ENCODE measurements around the gene RABGAP1L.

RABGAP1L gene

GRCh38 chr1:174344162-174344561 lies 184.8 kb downstream of the RABGAP1L start:
- Histone ChIP-seq H3K9ac (no peak overlapping the region), H3K4me2 (no peak overlapping the region), H3K36me3 (no peaks in the 10 kb centered on the region), H4K20me1 (no peaks in the 10 kb centered on the region), H3K9me3 (peaks cover 21% of the 10 kb centered on the region), H3K27ac (no peak overlapping the region), H3K4me3 (no peak overlapping the region), H3K4me1 (no peaks in the 10 kb centered on the region), H3K27me3 (no peaks in the 10 kb centered on the region)
- no peak for TF ChIP-seq Cebpa-rat (IDR thresholded peaks at IDR 0.05)

- Histone ChIP-seq H3K4me1 (no peaks in the 10 kb centered on the region), H3K27ac (no peak overlapping the region), H3K9me3 (peaks cover 18% of the 10 kb centered on the region), H3K9ac (no peak overlapping the region), H3K4me3 (no peak overlapping the region), H3K4me2 (no peak overlapping the region), H3K27me3 (no peaks in the 10 kb centered on the region), H3K36me3 (no peaks in the 10 kb centered on the region; the same call in 1 of the 2 replicates), H4K20me1 (no peaks in the 10 kb centered on the region)
- no peak for TF ChIP-seq Cebpa-rat (IDR thresholded peaks at IDR 0.05)
These were observed 192.8 kb downstream of the RABGAP1L start for GRCh38 chr1:174352117-174352516.

GRCh38 chr1:174352883-174353608 lies 193.7 kb downstream of the RABGAP1L start:
- Histone ChIP-seq H3K4me3 (no peak overlapping the region), H3K27me3 (no peaks in the 10 kb centered on the region), H4K20me1 (no peaks in the 10 kb centered on the region), H3K9ac (no peak overlapping the region), H3K9me3 (peaks cover 9% of the 10 kb centered on the region), H3K4me2 (no peak overlapping the region), H3K36me3 (no peaks in the 10 kb centered on the region; the same call in 1 of the 2 replicates), H3K4me1 (no peaks in the 10 kb centered on the region), H3K27ac (no peak overlapping the region)
- no peak for TF ChIP-seq Cebpa-rat (IDR thresholded peaks at IDR 0.05)

GRCh38 chr1:174358344-174358743 lies 199.0 kb downstream of the RABGAP1L start:
- Histone ChIP-seq H3K9ac (no peak overlapping the region), H3K4me1 (no peaks in the 10 kb centered on the region), H3K9me3 (peaks cover 9% of the 10 kb centered on the region; the same call in 1 of the 2 replicates), H3K27me3 (no peaks in the 10 kb centered on the region), H4K20me1 (no peaks in the 10 kb centered on the region), H3K36me3 (no peaks in the 10 kb centered on the region; the same call in 1 of the 2 replicates), H3K27ac (no peak overlapping the region), H3K4me2 (no peak overlapping the region), H3K4me3 (no peak overlapping the region)
- no peak for TF ChIP-seq Cebpa-rat (IDR thresholded peaks at IDR 0.05)

GRCh38 chr1:174358786-174359453 lies 199.6 kb downstream of the RABGAP1L start:
- no peaks in the 10 kb centered on the region for H3K4me1 ChIP-seq
- peaks cover 9% of the 10 kb centered on the region; the same call in 1 of the 2 replicates for H3K9me3 ChIP-seq
- no peak overlapping the region for H3K4me2 ChIP-seq
- TF ChIP-seq Cebpa-rat (IDR thresholded peaks at IDR 0.05), result no peak
- no peaks in the 10 kb centered on the region for H3K27me3 ChIP-seq
- no peak overlapping the region for H3K4me3 ChIP-seq
- H3K9ac ChIP-seq, result no peak overlapping the region
- H3K27ac ChIP-seq, result no peak overlapping the region
- no peaks in the 10 kb centered on the region for H4K20me1 ChIP-seq
- H3K36me3 ChIP-seq, result no peaks in the 10 kb centered on the region

- H3K9ac ChIP-seq, result no peak overlapping the region
- H3K4me2 ChIP-seq, result no peak overlapping the region
- H3K9me3 ChIP-seq, result peaks cover 9% of the 10 kb centered on the region; the same call in 1 of the 2 replicates
- no peaks in the 10 kb centered on the region for H3K27me3 ChIP-seq
- no peaks in the 10 kb centered on the region for H3K36me3 ChIP-seq
- no peak overlapping the region for H3K27ac ChIP-seq
- H3K4me3 ChIP-seq, result no peak overlapping the region
- H3K4me1 ChIP-seq, result no peaks in the 10 kb centered on the region
- TF ChIP-seq Cebpa-rat (IDR thresholded peaks at IDR 0.05), result no peak
- H4K20me1 ChIP-seq, result no peaks in the 10 kb centered on the region
These were observed 200.1 kb downstream of the RABGAP1L start for GRCh38 chr1:174359454-174359805.

- Histone ChIP-seq H3K27ac (no peak overlapping the region), H3K27me3 (no peaks in the 10 kb centered on the region)
These were observed 205.8 kb downstream of the RABGAP1L start for GRCh38 chr1:174364996-174365736.

GRCh38 chr1:174366946-174367345 lies 207.6 kb downstream of the RABGAP1L start:
- Histone ChIP-seq H3K4me1 (no peaks in the 10 kb centered on the region), H3K9ac (no peak overlapping the region), H3K4me2 (no peak overlapping the region), H3K4me3 (no peak overlapping the region), H3K27me3 (no peaks in the 10 kb centered on the region), H3K27ac (no peak overlapping the region), H3K36me3 (no peaks in the 10 kb centered on the region; the same call in 1 of the 2 replicates), H4K20me1 (no peaks in the 10 kb centered on the region), H3K9me3 (0 out of 2 replicates have a peak, but pooled peaks cover 6% of the 10 kb centered on the region)
- TF ChIP-seq Cebpa-rat (IDR thresholded peaks at IDR 0.05), result no peak

More at GRCh38 chr1:174364996-174365736, 205.8 kb downstream of the RABGAP1L start:
- peaks cover 9% of the 10 kb centered on the region; the same call in 1 of the 2 replicates for H3K9me3 ChIP-seq
- H3K9ac ChIP-seq, result no peak overlapping the region
- no peak for TF ChIP-seq Cebpa-rat (IDR thresholded peaks at IDR 0.05)
- H4K20me1 ChIP-seq, result no peaks in the 10 kb centered on the region
- no peak overlapping the region for H3K4me2 ChIP-seq
- H3K36me3 ChIP-seq, result no peaks in the 10 kb centered on the region; the same call in 1 of the 2 replicates
- no peaks in the 10 kb centered on the region for H3K4me1 ChIP-seq
- no peak overlapping the region for H3K4me3 ChIP-seq

- H3K4me2 ChIP-seq, result no peak overlapping the region
- no peaks in the 10 kb centered on the region for H3K4me1 ChIP-seq
- H3K9ac ChIP-seq, result no peak overlapping the region
- 0 out of 2 replicates have a peak, but pooled peaks cover 2% of the 10 kb centered on the region for H3K9me3 ChIP-seq
- H3K4me3 ChIP-seq, result no peak overlapping the region
- no peak overlapping the region for H3K27ac ChIP-seq
- H4K20me1 ChIP-seq, result no peaks in the 10 kb centered on the region
- H3K27me3 ChIP-seq, result no peaks in the 10 kb centered on the region
- no peak for TF ChIP-seq Cebpa-rat (IDR thresholded peaks at IDR 0.05)
- no peaks in the 10 kb centered on the region; the same call in 1 of the 2 replicates for H3K36me3 ChIP-seq
These were observed 208.6 kb downstream of the RABGAP1L start for GRCh38 chr1:174367892-174368291.
